Stomach (tissue), 4 donors: Measurements from ENCODE around the gene LCE3A.

ENCODE experiments used
- EP300 ChIP-seq: sonication (generic); formaldehyde crosslinking; IDR thresholded peaks from one replicate; pipeline ENCODE4 v1.6.1; 2017; ENCODE audit warnings: antibody characterized with exemption
- POLR2A ChIP-seq, 4 donors: fragments of 450-650 bp; IDR thresholded peaks; one replicate each; pipeline ENCODE4 v1.6.1; 2016; ENCODE audit warnings: antibody characterized with exemption in 4 of 4, control low read depth in 2 of 4, mild to moderate bottlenecking in 1 of 4, moderate library complexity in 1 of 4
- TF ChIP-seq, protein P1 (sequence below), 7 experiments: fragments of 450-650 bp in 4 of 7; fragments of 200-600 bp in 3 of 7; sonication (generic) in 3 of 7; IDR thresholded peaks; one replicate each; pipeline ENCODE4 v1.5.1; 2016 to 2019; ENCODE audit warnings: antibody characterized with exemption in 7 of 7, control low read depth in 2 of 7, mild to moderate bottlenecking in 1 of 7

DNA sequence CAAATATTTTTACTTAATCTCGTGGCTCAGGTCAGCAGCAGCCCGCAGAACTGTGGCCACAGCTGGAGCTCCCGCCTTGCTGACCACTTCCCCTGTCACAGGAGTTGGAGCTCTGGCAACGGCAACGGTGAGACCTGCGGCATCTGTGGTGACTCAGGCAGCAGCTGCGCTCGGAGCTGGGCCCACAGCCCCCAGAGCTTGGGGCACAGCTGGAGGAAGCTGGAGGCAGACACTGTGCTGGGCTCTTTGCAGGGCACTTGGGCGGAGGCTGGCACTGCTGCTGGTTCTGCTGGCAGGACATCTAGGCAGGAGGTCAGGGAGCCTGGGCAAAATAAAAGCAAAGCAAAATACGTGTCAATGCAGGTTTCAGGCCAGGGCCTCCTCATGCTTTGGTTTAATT lies at the start of gene LCE3A:
- TF ChIP-seq, protein P1, sequence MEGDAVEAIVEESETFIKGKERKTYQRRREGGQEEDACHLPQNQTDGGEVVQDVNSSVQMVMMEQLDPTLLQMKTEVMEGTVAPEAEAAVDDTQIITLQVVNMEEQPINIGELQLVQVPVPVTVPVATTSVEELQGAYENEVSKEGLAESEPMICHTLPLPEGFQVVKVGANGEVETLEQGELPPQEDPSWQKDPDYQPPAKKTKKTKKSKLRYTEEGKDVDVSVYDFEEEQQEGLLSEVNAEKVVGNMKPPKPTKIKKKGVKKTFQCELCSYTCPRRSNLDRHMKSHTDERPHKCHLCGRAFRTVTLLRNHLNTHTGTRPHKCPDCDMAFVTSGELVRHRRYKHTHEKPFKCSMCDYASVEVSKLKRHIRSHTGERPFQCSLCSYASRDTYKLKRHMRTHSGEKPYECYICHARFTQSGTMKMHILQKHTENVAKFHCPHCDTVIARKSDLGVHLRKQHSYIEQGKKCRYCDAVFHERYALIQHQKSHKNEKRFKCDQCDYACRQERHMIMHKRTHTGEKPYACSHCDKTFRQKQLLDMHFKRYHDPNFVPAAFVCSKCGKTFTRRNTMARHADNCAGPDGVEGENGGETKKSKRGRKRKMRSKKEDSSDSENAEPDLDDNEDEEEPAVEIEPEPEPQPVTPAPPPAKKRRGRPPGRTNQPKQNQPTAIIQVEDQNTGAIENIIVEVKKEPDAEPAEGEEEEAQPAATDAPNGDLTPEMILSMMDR (IDR thresholded peaks at IDR 0.05) = no peak
- TF ChIP-seq EP300 = no peak
- TF ChIP-seq POLR2A (IDR thresholded peaks at IDR 0.05) = no peak
